Measurements from ENCODE around the gene CALCOCO1.
A peak's percentile ranks its signal among the peaks of the same experiment; 100 is the strongest.

The CALCOCO1 gene

GRCh38 chr12:53664936-53665335 is 62.3 kb downstream of the CALCOCO1 start:
- H3K4me1 ChIP-seq (ENCODE audit: low read depth, poor library complexity, severe bottlenecking) = peaks cover 55% of the 10 kb centered on the region
- no peaks in the 10 kb centered on the region for H4K20me1 ChIP-seq (ENCODE audit: insufficient read depth)
- no peak overlapping the region for H3K9ac ChIP-seq
- H3K27me3 ChIP-seq (ENCODE audit: insufficient read depth, low read depth) = no peaks in the 10 kb centered on the region
- no peak overlapping the region for H3K4me2 ChIP-seq
- no peak overlapping the region for H3K27ac ChIP-seq
- H3K36me3 ChIP-seq (ENCODE audit: insufficient read depth) = peaks cover 22% of the 10 kb centered on the region; the same call in 1 of the 2 replicates
- no peak overlapping the region for H2AFZ ChIP-seq (ENCODE audit: low read depth)
- peaks cover 14% of the 10 kb centered on the region; the same call in 1 of the 2 replicates for H3K79me2 ChIP-seq (ENCODE audit: insufficient read depth, low read depth)
- H3K4me3 ChIP-seq (IDR thresholded peaks at IDR 0.05; ENCODE audit: insufficient read depth, low read depth, low read length) = no peak overlapping the region
- TF ChIP-seq CTCF (conservative IDR thresholded peaks at IDR 0.05; ENCODE audit: low read depth, low read length) = no peak

GRCh38 chr12:53664191-53664590 is 63.1 kb downstream of the CALCOCO1 start:
- Histone ChIP-seq H3K36me3 (ENCODE audit: insufficient read depth) (peaks cover 20% of the 10 kb centered on the region; the same call in 1 of the 2 replicates), H3K4me1 (ENCODE audit: low read depth, poor library complexity, severe bottlenecking) (peaks cover 55% of the 10 kb centered on the region), H2AFZ (ENCODE audit: low read depth) (no peak overlapping the region), H3K27ac (no peak overlapping the region), H4K20me1 (ENCODE audit: insufficient read depth) (no peaks in the 10 kb centered on the region), H3K79me2 (ENCODE audit: insufficient read depth, low read depth) (peaks cover 10% of the 10 kb centered on the region; the same call in 1 of the 2 replicates), H3K27me3 (ENCODE audit: insufficient read depth, low read depth) (no peaks in the 10 kb centered on the region), H3K4me2 (no peak overlapping the region), H3K9ac (no peak overlapping the region), H3K4me3 (IDR thresholded peaks at IDR 0.05; ENCODE audit: insufficient read depth, low read depth, low read length) (no peak overlapping the region)
- TF ChIP-seq CTCF (conservative IDR thresholded peaks at IDR 0.05; ENCODE audit: low read depth, low read length) = no peak

DNA sequence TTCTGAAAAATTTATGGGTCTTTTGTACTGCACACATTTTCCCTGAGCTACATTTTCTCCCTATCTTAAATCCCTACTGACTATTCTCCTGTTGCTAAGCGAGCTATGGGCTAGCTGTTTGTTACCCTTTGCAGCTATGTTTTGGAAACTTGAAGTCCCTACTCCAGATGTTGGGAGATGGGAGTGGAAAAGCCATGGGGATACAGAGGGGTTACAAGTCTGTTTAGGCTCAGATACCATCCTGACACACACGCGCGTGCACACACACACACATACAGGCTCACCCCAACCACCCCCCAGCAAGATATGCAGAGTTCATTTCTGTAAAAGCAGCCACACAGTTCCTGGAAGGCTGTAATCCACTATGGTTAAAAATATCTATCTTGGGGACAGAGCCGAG is 67.2 kb downstream of the CALCOCO1 start:
- peak overlapping the region; percentile 16; the same call in 1 of the 2 replicates for H3K27ac ChIP-seq
- no peaks in the 10 kb centered on the region for H3K79me2 ChIP-seq (ENCODE audit: insufficient read depth, low read depth)
- no peak overlapping the region for H2AFZ ChIP-seq (ENCODE audit: low read depth)
- peak overlapping the region; percentile 34 for H3K4me2 ChIP-seq
- H3K27me3 ChIP-seq (ENCODE audit: insufficient read depth, low read depth) = no peaks in the 10 kb centered on the region
- no peak overlapping the region for H3K9ac ChIP-seq
- no peak overlapping the region for H3K4me3 ChIP-seq (IDR thresholded peaks at IDR 0.05; ENCODE audit: insufficient read depth, low read depth, low read length)
- TF ChIP-seq CTCF (conservative IDR thresholded peaks at IDR 0.05; ENCODE audit: low read depth, low read length) = no peak
- peaks cover 2% of the 10 kb centered on the region; the same call in 1 of the 2 replicates for H3K36me3 ChIP-seq (ENCODE audit: insufficient read depth)
- no peaks in the 10 kb centered on the region for H4K20me1 ChIP-seq (ENCODE audit: insufficient read depth)
- peaks cover 42% of the 10 kb centered on the region for H3K4me1 ChIP-seq (ENCODE audit: low read depth, poor library complexity, severe bottlenecking)

GRCh38 chr12:53659571-53659981 is 67.7 kb downstream of the CALCOCO1 start:
- Histone ChIP-seq H3K36me3 (ENCODE audit: insufficient read depth) (no peaks in the 10 kb centered on the region; the same call in 1 of the 2 replicates), H3K27ac (peak overlapping the region; percentile 16; the same call in 1 of the 2 replicates), H2AFZ (ENCODE audit: low read depth) (no peak overlapping the region), H3K4me1 (ENCODE audit: low read depth, poor library complexity, severe bottlenecking) (peaks cover 42% of the 10 kb centered on the region), H3K9ac (peak overlapping the region; percentile 0; the same call in 1 of the 2 replicates), H3K79me2 (ENCODE audit: insufficient read depth, low read depth) (no peaks in the 10 kb centered on the region), H3K4me3 (IDR thresholded peaks at IDR 0.05; ENCODE audit: insufficient read depth, low read depth, low read length) (no peak overlapping the region), H3K27me3 (ENCODE audit: insufficient read depth, low read depth) (no peaks in the 10 kb centered on the region), H3K4me2 (peak overlapping the region; percentile 34), H4K20me1 (ENCODE audit: insufficient read depth) (no peaks in the 10 kb centered on the region)
- TF ChIP-seq CTCF (conservative IDR thresholded peaks at IDR 0.05; ENCODE audit: low read depth, low read length) = no peak

Data from KMS-11 (cell line).